HS-5 (cell line): ENCODE measurements around the gene CSRP1.

Experiments
- DNase-seq: peaks from one replicate; pipeline ENCODE4 v3.0.0-alpha.2; 2012; ENCODE audit warnings: low read depth

Gene CSRP1

GRCh38 chr1:201454608-201455007 is 52.3 kb downstream of the CSRP1 start:
- DNase-seq, result no peak

GRCh38 chr1:201452866-201453265 is 54.1 kb downstream of the CSRP1 start:
- no peak for DNase-seq

GRCh38 chr1:201450721-201451291 is 56.1 kb downstream of the CSRP1 start:
- DNase-seq, result no peak

- DNase-seq, result no peak
These were observed 57.9 kb downstream of the CSRP1 start for GRCh38 chr1:201448990-201449389.

DNA sequence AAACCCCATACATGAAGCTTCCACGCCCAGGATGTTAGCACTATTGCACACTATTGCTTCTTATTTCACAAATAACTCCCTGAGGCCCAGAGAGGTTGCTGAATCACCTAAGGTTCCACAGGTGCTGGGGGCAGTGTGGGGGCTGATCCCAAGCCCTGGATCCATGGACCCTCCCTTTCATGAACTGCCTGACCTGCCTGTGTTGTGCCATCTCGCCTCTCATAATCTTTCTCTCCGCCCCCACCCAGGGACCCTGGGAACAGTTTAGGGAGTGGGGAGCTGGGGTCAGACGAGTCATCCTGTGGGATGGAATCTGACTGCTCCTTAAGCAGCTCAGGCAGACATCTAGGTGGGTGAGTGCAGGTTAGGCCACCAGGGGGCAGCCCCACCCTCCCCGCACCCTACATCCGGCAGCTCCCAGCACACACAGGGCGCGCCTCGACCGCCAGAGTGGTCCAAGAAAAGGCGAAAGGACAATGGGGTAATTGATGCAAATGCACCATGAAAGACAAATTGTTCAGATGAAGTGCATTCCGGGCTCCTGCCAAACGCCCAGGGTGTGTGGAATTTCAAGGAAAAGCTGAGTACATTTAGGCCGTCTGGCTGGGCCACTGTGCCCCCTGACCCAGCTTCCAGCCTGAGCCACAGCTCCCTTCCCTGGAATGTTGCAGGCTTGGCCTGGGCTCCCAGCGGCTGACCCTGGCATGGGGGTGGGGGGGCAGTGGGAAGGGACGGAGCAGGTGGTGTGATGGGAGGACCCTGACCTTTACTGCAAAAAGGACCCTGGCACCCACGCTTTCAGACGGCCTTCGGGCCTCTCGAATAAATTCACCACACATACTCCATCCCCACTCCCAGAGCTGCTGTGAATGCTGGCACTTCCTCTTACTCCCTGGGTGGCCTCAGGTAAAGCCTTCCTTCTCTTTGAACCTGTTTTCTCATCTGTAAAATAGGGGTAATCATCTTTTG is 58.7 kb downstream of the CSRP1 start:
- DNase-seq, result no peak

DNA sequence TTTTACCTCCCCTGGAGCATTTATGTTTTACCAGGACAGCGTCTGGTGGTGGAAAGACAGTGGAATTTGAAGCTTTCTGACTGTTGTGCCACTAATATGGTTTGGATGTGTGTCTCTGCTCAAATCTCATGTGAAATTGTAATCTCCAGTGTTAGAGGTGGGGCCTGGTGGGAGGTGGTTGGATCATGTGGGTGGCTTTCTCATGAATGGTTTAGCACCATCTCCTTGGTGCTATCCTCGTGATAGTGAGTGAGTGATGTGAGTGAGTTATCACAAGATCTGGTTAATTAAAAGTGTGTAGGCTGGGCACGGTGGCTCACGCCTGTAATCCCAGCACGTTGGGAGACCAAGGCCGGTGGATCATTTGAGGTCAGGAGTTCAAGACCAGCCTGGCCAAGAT is 61.6 kb downstream of the CSRP1 start:
- no peak for DNase-seq

DNA sequence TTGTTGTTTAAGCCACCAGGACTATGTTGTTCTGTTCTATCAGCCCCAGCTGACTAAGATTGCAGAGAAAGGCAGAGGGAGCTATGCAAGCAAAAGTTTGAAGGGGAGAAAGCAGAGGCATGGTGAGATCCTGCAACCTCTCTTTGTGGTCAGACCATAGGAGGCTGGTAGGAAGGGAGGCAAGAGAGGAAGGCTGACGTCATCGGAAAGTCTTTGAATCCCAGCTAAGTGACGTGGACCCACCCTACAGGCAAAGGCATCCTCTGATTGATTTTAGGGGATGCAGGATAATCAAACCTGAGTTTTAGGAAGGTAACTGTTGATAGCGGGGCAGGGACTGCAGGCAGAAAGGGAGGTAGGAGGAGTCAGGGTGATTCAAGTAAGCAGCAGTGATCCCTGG is 62.1 kb downstream of the CSRP1 start:
- no peak for DNase-seq

DNA sequence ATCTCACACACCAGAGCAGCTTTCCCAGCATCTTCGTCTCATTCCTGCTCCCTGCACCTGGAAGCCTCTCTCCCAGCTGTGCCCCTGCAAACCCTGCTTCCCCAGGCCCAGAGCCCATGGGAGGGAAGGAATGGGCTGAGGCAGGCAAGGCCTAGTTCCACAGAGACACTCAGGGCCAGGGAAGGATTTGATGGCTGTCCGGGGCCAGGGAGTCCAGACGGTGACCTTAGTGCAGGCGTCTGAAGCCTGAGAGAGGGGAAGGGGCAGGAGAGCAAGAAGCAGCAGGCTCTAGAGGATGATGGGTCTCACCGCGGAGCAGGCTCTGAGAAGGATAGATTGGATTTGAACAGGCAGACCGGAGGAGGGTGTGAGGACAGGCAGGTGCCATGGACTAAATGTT is 63.2 kb downstream of the CSRP1 start:
- no peak for DNase-seq

- no peak for DNase-seq
These were observed 70.0 kb downstream of the CSRP1 start for GRCh38 chr1:201436969-201437368.

GRCh38 chr1:201436393-201436792 is 70.5 kb downstream of the CSRP1 start:
- no peak for DNase-seq

GRCh38 chr1:201434266-201434665 is 72.7 kb downstream of the CSRP1 start:
- DNase-seq, result no peak

DNA sequence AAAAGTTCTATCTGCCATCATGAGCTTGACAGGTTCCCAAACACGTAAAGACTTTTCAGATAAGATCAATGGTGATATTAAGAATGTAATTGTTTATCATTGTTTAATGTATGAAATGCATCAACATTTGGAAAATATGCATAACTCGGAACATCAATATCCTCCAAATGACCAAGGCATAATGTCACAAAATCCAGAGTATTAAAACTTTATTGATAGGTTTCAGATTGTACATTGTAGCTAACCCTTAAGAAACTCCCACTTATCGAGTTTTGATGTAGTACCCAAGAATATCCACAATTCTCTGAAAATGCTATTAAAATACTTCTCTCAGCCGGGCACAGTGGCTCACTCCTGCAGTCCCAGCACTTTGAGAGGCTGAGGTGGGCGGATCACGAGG is 73.3 kb downstream of the CSRP1 start:
- no peak for DNase-seq
